Osteoblast (primary cell): ENCODE measurements around the gene HMCN1. TPM values are rescaled to one million over a fixed set of nuclear protein-coding genes. Genes with fewer than 3 reads are reported as not detected.
A peak's percentile ranks its signal among the peaks of the same experiment; 100 is the strongest.

Source experiments
- DNase-seq: peaks from one replicate; pipeline ENCODE4 v3.0.0; 2011; ENCODE audit warnings: low spot score, mixed read lengths; ENCODE audit not compliant: insufficient read length; ENCODE audit errors: missing footprints
- H2AFZ ChIP-seq: 2 replicates; pipeline ENCODE4 v1.6.0; 2011; ENCODE audit warnings: mild to moderate bottlenecking, low read length
- H3K27ac ChIP-seq: 2 replicates; pipeline ENCODE4 v1.5.1; 2011; ENCODE audit warnings: mild to moderate bottlenecking, low read depth, low read length, moderate library complexity
- H3K27me3 ChIP-seq: 2 replicates; pipeline ENCODE4 v1.6.0; 2012; ENCODE audit warnings: mild to moderate bottlenecking, control low read depth, inconsistent platforms, low read length, moderate library complexity; ENCODE audit not compliant: insufficient read depth
- H3K36me3 ChIP-seq: 2 replicates; pipeline ENCODE4 v1.5.1; 2011; ENCODE audit warnings: mild to moderate bottlenecking, low read length, control low read depth, moderate library complexity; ENCODE audit not compliant: insufficient read depth
- H3K4me1 ChIP-seq: 2 replicates; pipeline ENCODE4 v1.5.1; 2011; ENCODE audit warnings: mild to moderate bottlenecking, low read length, control low read depth, moderate library complexity; ENCODE audit not compliant: insufficient read depth
- H3K4me2 ChIP-seq: 2 replicates; pipeline ENCODE4 v1.6.0; 2011; ENCODE audit warnings: mild to moderate bottlenecking, low read length; ENCODE audit not compliant: insufficient read depth
- H3K4me3 ChIP-seq: fragments of 200-600 bp; sonication (generic); 3 replicates; pipeline ENCODE4 v1.5.1; 2012; ENCODE audit warnings: mild to moderate bottlenecking, low read length, inconsistent platforms; ENCODE audit not compliant: insufficient read depth
- H3K79me2 ChIP-seq: 2 replicates; pipeline ENCODE4 v1.6.0; 2012; ENCODE audit warnings: mild to moderate bottlenecking, low read length, control low read depth, inconsistent platforms; ENCODE audit not compliant: insufficient read depth
- H3K9me3 ChIP-seq: 2 replicates; pipeline ENCODE4 v1.5.1; 2011; ENCODE audit warnings: low read depth, low read length, control low read depth
- H4K20me1 ChIP-seq: 2 replicates; pipeline ENCODE4 v1.6.0; 2012; ENCODE audit warnings: mild to moderate bottlenecking, low read length, control low read depth; ENCODE audit not compliant: insufficient read depth
- total RNA-seq: library from RNA; depleted of rRNA; stranded (reverse); fragments of >200 nt; gene quantifications from 2 replicates; pipeline ENCODE4 v1.2.3, GENCODE V29; 2012
- TF ChIP-seq, protein P1 (sequence below): IDR thresholded peaks from 2 replicates; pipeline ENCODE4 v1.5.1; 2011; ENCODE audit warnings: mild to moderate bottlenecking, low read depth, low read length, moderate library complexity; ENCODE audit errors: extremely low read depth

HMCN1 gene
- total RNA-seq, 1 donor = 178 TPM

DNA sequence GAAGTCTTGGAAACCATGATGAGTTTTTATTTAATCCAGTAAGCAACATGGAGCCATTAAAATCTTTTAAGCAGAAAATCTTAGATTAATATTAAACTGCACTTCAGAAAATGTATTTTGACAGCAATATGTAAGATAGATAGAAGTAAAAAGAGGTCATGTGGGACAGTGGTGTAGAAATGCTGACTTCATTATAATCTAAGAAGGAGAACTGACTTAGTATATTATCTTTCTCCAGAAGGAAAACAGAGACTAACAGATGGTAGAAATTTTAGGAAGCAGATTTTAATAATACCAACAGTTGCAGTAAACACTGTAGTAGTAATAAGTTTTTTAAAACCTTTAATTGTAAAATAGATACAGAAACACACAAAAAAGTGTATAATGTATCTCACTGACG lies 367.9 kb downstream of the HMCN1 start:
- Histone ChIP-seq H3K4me3 (no peak overlapping the region), H3K4me1 (peaks cover 12% of the 10 kb centered on the region)

DNA sequence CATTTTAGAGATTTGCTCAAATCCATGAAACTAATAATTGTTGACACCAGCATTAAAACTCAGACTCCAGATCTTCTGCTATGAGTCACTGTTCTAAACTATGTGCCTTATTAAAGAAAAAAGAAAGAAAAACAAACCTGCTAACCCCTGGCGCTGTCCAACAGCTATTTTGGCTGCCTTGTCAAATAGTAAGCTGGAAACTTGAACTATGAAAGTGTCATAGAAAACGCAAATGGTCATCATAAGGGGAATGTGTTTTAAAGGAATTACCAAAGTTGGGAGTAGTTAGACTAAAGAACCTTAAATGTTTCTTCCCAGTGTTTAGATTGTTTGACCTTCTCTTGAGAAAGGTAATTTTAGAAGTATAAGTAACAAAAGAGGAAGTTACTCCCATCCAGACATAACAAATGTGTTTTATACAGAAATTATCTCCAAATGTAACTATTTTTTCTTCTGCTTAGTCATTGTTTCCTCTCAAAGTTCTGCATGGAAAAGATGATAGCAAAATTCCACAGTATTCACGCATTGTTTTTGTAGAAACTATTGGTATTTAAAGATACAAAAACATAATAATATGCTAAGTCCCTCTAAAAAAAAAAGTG lies 368.5 kb downstream of the HMCN1 start:
- Histone ChIP-seq H2AFZ (no peak overlapping the region), H3K36me3 (no peaks in the 10 kb centered on the region), H3K4me2 (peak overlapping the region; percentile 66), H3K9me3 (no peaks in the 10 kb centered on the region), H3K4me3 (peak overlapping the region; percentile 4), H3K27me3 (no peaks in the 10 kb centered on the region), H3K79me2 (no peaks in the 10 kb centered on the region), H3K27ac (peak overlapping the region; percentile 65), H3K4me1 (peaks cover 12% of the 10 kb centered on the region), H4K20me1 (no peaks in the 10 kb centered on the region)
- TF ChIP-seq, protein P1, sequence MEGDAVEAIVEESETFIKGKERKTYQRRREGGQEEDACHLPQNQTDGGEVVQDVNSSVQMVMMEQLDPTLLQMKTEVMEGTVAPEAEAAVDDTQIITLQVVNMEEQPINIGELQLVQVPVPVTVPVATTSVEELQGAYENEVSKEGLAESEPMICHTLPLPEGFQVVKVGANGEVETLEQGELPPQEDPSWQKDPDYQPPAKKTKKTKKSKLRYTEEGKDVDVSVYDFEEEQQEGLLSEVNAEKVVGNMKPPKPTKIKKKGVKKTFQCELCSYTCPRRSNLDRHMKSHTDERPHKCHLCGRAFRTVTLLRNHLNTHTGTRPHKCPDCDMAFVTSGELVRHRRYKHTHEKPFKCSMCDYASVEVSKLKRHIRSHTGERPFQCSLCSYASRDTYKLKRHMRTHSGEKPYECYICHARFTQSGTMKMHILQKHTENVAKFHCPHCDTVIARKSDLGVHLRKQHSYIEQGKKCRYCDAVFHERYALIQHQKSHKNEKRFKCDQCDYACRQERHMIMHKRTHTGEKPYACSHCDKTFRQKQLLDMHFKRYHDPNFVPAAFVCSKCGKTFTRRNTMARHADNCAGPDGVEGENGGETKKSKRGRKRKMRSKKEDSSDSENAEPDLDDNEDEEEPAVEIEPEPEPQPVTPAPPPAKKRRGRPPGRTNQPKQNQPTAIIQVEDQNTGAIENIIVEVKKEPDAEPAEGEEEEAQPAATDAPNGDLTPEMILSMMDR = no peak
- DNase-seq = peak; percentile 5

More for the DNA sequence above, 367.9 kb downstream of the HMCN1 start:
- H3K4me2 ChIP-seq = peak overlapping the region; percentile 66
- H3K27ac ChIP-seq = peak overlapping the region; percentile 65
- no peak overlapping the region for H2AFZ ChIP-seq
- no peaks in the 10 kb centered on the region for H3K27me3 ChIP-seq
- TF ChIP-seq, protein P1 = no peak
- no peaks in the 10 kb centered on the region for H4K20me1 ChIP-seq
- no peaks in the 10 kb centered on the region for H3K9me3 ChIP-seq
- DNase-seq = no peak
- no peaks in the 10 kb centered on the region for H3K79me2 ChIP-seq
- H3K36me3 ChIP-seq = no peaks in the 10 kb centered on the region

DNA sequence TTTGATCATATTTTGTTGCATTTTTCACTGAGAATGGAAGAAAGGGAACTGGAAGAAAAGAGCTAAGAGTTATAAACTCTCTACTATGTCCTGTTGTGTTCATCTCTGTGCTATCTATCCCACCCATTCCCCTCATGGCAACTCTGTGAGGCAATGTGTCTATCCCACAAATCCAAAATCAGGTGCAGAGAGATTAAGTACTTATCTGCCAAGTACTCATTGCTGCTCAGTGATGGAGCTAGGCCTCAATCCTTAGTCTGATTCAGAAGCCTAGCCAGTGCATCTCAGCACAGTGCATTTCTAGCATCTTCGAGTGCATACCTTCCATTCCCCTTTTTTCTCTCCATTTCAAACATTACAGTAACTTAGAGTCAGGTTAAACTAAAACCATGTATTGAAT lies 370.3 kb downstream of the HMCN1 start:
- H3K4me3 ChIP-seq = no peak overlapping the region
- no peaks in the 10 kb centered on the region for H4K20me1 ChIP-seq
- no peak overlapping the region for H3K27ac ChIP-seq
- no peaks in the 10 kb centered on the region for H3K36me3 ChIP-seq
- H3K79me2 ChIP-seq = no peaks in the 10 kb centered on the region
- H3K27me3 ChIP-seq = no peaks in the 10 kb centered on the region
- no peak overlapping the region for H3K4me2 ChIP-seq
- peaks cover 12% of the 10 kb centered on the region for H3K4me1 ChIP-seq
- H2AFZ ChIP-seq = no peak overlapping the region
- no peak for DNase-seq
- H3K9me3 ChIP-seq = no peaks in the 10 kb centered on the region
- TF ChIP-seq, protein P1 = no peak

DNA sequence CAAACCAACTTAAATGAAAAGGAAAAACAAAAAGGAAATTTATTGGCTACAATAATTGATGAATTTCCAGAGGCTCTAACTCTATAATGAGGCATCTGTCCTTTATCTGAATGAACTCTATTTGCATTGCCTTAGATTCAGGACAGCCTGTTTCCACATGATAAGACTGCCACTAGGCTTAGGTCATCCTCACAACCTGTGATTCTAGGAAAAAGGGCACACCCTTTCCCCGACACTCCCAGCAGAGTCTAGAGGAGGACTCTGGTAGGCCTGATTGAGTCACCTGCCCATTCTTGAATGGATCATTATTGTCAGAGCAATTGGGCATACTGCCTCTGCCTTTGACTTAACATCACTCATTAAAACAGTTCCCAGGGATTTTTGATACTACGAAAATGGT lies 378.1 kb downstream of the HMCN1 start:
- H3K27ac ChIP-seq = no peak overlapping the region
- no peaks in the 10 kb centered on the region for H3K4me1 ChIP-seq
- no peaks in the 10 kb centered on the region for H3K36me3 ChIP-seq
- no peak overlapping the region for H2AFZ ChIP-seq
- H3K27me3 ChIP-seq = no peaks in the 10 kb centered on the region
- H3K9me3 ChIP-seq = no peaks in the 10 kb centered on the region
- H3K4me3 ChIP-seq = no peak overlapping the region
- H3K4me2 ChIP-seq = no peak overlapping the region
- no peaks in the 10 kb centered on the region for H4K20me1 ChIP-seq
- DNase-seq = no peak
- TF ChIP-seq, protein P1 = no peak
- no peaks in the 10 kb centered on the region for H3K79me2 ChIP-seq
